Ascending aorta (tissue), 2 donors: ENCODE results near the gene KCNH3. TPM values are rescaled to one million over a fixed set of nuclear protein-coding genes. Genes with fewer than 3 reads are reported as not detected.

Experiments used
- DNase-seq, 2 donors: peaks; one replicate each; pipeline ENCODE4 v3.0.0-alpha.2; 2019; ENCODE audit warnings: low spot score in 2 of 2
- H3K27ac ChIP-seq, 2 donors: fragments of 200-600 bp; sonication (generic); one replicate each; pipeline ENCODE4 v1.5.1; 2016 to 2017; ENCODE audit warnings: mild to moderate bottlenecking in 1 of 2
- H3K27me3 ChIP-seq: fragments of 200-600 bp; sonication (generic); one replicate; pipeline ENCODE4 v1.5.1; 2017
- H3K36me3 ChIP-seq, 2 donors: fragments of 200-600 bp; sonication (generic); one replicate each; pipeline ENCODE4 v1.5.1; 2016
- H3K4me1 ChIP-seq, 2 donors: fragments of 200-600 bp; sonication (generic); one replicate each; pipeline ENCODE4 v1.5.1; 2016 to 2017; ENCODE audit warnings: mild to moderate bottlenecking in 1 of 2
- H3K4me3 ChIP-seq, 2 donors: fragments of 200-600 bp; sonication (generic); one replicate each; pipeline ENCODE4 v1.5.1; 2016 to 2017; ENCODE audit warnings: mild to moderate bottlenecking in 1 of 2
- H3K9me3 ChIP-seq, 2 donors: fragments of 200-600 bp; sonication (generic); one replicate each; pipeline ENCODE4 v1.5.1; 2016
- CTCF ChIP-seq, 3 experiments: fragments of 200-600 bp in 2 of 3; fragments of 450-650 bp in 1 of 3; sonication (generic) in 2 of 3; IDR thresholded peaks; one replicate each; pipeline ENCODE4 v1.5.1; 2016 to 2019; ENCODE audit warnings: antibody characterized with exemption in 3 of 3, mild to moderate bottlenecking in 1 of 3, moderate library complexity in 1 of 3
- intact Hi-C: fragments of 100-400 bp; cut with DNase I; formaldehyde crosslinking; loops from one replicate; pipeline ENCODE4 v1.15.1; 2023
- total RNA-seq: library from RNA; depleted of rRNA; stranded (reverse); fragments of >200 nt; gene quantifications from one replicate; pipeline ENCODE4 v1.1.0, GENCODE V29; 2016

Gene KCNH3
- total RNA-seq = not detected

- no peak within 1 kb of the TSS for H3K27ac ChIP-seq
- DNase-seq = peak in 1 of 2 donors; percentile 84
- H3K27me3 ChIP-seq = peaks cover 5% of the 10 kb centered on the region
- intact Hi-C loops = no loop called here
- H3K9me3 ChIP-seq = no peaks in the 10 kb centered on the region
- peak within 1 kb of the TSS; percentile 51 to 72 for H3K4me3 ChIP-seq
- no peaks in the 10 kb centered on the region for H3K36me3 ChIP-seq
- TF ChIP-seq CTCF (IDR thresholded peaks at IDR 0.05) = no peak
- peaks cover 0 to 9% of the 10 kb centered on the region in 2 donors for H3K4me1 ChIP-seq
Observed at GRCh38 chr12:49538510-49539403, at the start of gene KCNH3. Gene KCNH3 (plus strand): TSS chr12:49539030. CDS start chr12:49539417, 387 bp downstream.

GRCh38 chr12:49489154-49489553 is 49.7 kb upstream of the KCNH3 start:
- no peaks in the 10 kb centered on the region for H3K9me3 ChIP-seq
- H3K36me3 ChIP-seq = peaks cover 3 to 15% of the 10 kb centered on the region in 2 donors
- intact Hi-C loops = no loop called here
- DNase-seq = no peak
- H3K4me1 ChIP-seq = no peaks in the 10 kb centered on the region
- no peak overlapping the region for H3K4me3 ChIP-seq
- no peak overlapping the region for H3K27ac ChIP-seq
- TF ChIP-seq CTCF (IDR thresholded peaks at IDR 0.05) = no peak
- no peaks in the 10 kb centered on the region for H3K27me3 ChIP-seq

GRCh38 chr12:49489720-49490119 is 49.1 kb upstream of the KCNH3 start:
- no peak for DNase-seq
- Histone ChIP-seq H3K4me1 (no peaks in the 10 kb centered on the region), H3K4me3 (no peak overlapping the region), H3K27me3 (no peaks in the 10 kb centered on the region), H3K27ac (no peak overlapping the region), H3K9me3 (no peaks in the 10 kb centered on the region), H3K36me3 (peaks cover 3 to 15% of the 10 kb centered on the region in 2 donors)
- intact Hi-C loops = no loop called here
- TF ChIP-seq CTCF (IDR thresholded peaks at IDR 0.05) = no peak

GRCh38 chr12:49491823-49492222 is 47.0 kb upstream of the KCNH3 start:
- Histone ChIP-seq H3K27me3 (no peaks in the 10 kb centered on the region), H3K27ac (no peak overlapping the region), H3K9me3 (no peaks in the 10 kb centered on the region), H3K36me3 (peaks cover 7 to 8% of the 10 kb centered on the region in 2 donors), H3K4me1 (no peaks in the 10 kb centered on the region), H3K4me3 (no peak overlapping the region)
- no peak for TF ChIP-seq CTCF (IDR thresholded peaks at IDR 0.05)
- DNase-seq = no peak
- intact Hi-C loops = no loop called here

GRCh38 chr12:49493900-49494299 is 44.9 kb upstream of the KCNH3 start:
- intact Hi-C loops = no loop called here
- H3K9me3 ChIP-seq = no peaks in the 10 kb centered on the region
- no peaks in the 10 kb centered on the region for H3K27me3 ChIP-seq
- TF ChIP-seq CTCF (IDR thresholded peaks at IDR 0.05) = no peak
- H3K4me3 ChIP-seq = no peak overlapping the region
- peaks cover 8 to 9% of the 10 kb centered on the region in 2 donors for H3K36me3 ChIP-seq
- no peaks in the 10 kb centered on the region for H3K4me1 ChIP-seq
- DNase-seq = no peak
- no peak overlapping the region for H3K27ac ChIP-seq
